PC-3 (cell line): ENCODE measurements around the gene NBR1. TPM values are rescaled to one million over a fixed set of nuclear protein-coding genes. Genes with fewer than 3 reads are reported as not detected.
A peak's percentile ranks its signal among the peaks of the same experiment; 100 is the strongest.
"Not testable (repeated sequence)": the region's sequence is repeated elsewhere in the genome, so short reads cannot be mapped to it uniquely, and the experiment has no call there.

Source experiments
- ATAC-seq: fragments of 200-7000 bp; cut with Tn5 transposase; 2 replicates; pipeline ENCODE4 v1.9.1; 2020; ENCODE audit warnings: mild to moderate bottlenecking, moderate library complexity
- BruUV-seq: library from RNA; stranded (reverse); fragments of 400-500 nt; replicated peaks from 2 replicates; lab custom pipeline; 2021; lab: Mats Ljungman, UMichigan
- CTCF ChIA-PET: fragments of 300-600 bp; sonication (Branson Sonifier 250); formaldehyde crosslinking; loops from one replicate; lab custom pipeline; 2022; ENCODE audit warnings: antibody characterized with exemption; lab: Charles Lee
- POLR2A ChIA-PET: fragments of 300-600 bp; sonication (Branson Sonifier 250); formaldehyde crosslinking; loops from one replicate; lab custom pipeline; 2022; ENCODE audit warnings: antibody characterized with exemption; ENCODE audit not compliant: unreplicated experiment; lab: Charles Lee
- DNase-seq: peaks from one replicate; pipeline ENCODE4 v3.0.0-alpha.2; 2015
- H2AFZ ChIP-seq: fragments of 300-600 bp; sonication (generic); 2 replicates; pipeline ENCODE4 v1.6.0; 2016; ENCODE audit warnings: antibody characterized with exemption, low read length
- H3F3A ChIP-seq: fragments of 300-600 bp; sonication (generic); one replicate; pipeline ENCODE4 v1.6.0; 2017; ENCODE audit warnings: antibody characterized with exemption, low read length, control low read depth, mild to moderate bottlenecking; ENCODE audit not compliant: unreplicated experiment
- H3K27ac ChIP-seq: fragments of 300-600 bp; sonication (generic); 2 replicates; pipeline ENCODE4 v1.5.1; 2016; ENCODE audit warnings: mild to moderate bottlenecking, low read length
- H3K27me3 ChIP-seq: fragments of 300-600 bp; sonication (generic); 2 replicates; pipeline ENCODE4 v1.6.1; 2016; ENCODE audit warnings: low read length, mixed read lengths
- H3K36me3 ChIP-seq: fragments of 300-600 bp; sonication (generic); 2 replicates; pipeline ENCODE4 v1.6.1; 2016; ENCODE audit warnings: low read depth, mixed run types, low read length, mixed read lengths
- H3K4me1 ChIP-seq: fragments of 300-600 bp; sonication (generic); 2 replicates; pipeline ENCODE4 v1.5.1; 2016; ENCODE audit warnings: low read length; ENCODE audit not compliant: insufficient read depth
- H3K4me2 ChIP-seq: fragments of 300-600 bp; sonication (generic); 2 replicates; pipeline ENCODE4 v1.6.0; 2016; ENCODE audit warnings: low read length
- H3K4me3 ChIP-seq: fragments of 300-600 bp; sonication (generic); 2 replicates; pipeline ENCODE4 v1.5.1; 2016; ENCODE audit warnings: mild to moderate bottlenecking, low read length, mixed read lengths
- H3K79me2 ChIP-seq: fragments of 300-600 bp; sonication (generic); 2 replicates; pipeline ENCODE4 v1.6.1; 2017; ENCODE audit warnings: low read length, mixed read lengths
- H3K9ac ChIP-seq: fragments of 300-600 bp; sonication (generic); 2 replicates; pipeline ENCODE4 v1.6.0; 2016; ENCODE audit warnings: mild to moderate bottlenecking, low read length
- H3K9me2 ChIP-seq: fragments of 300-600 bp; sonication (generic); replicated peaks from 2 replicates; pipeline ENCODE4 v1.6.1; 2016; ENCODE audit warnings: mixed run types, low read length, mixed read lengths
- H3K9me3 ChIP-seq: fragments of 300-600 bp; sonication (generic); 2 replicates; pipeline ENCODE4 v1.6.1; 2016; ENCODE audit warnings: low read length, mixed read lengths
- H4K20me1 ChIP-seq: fragments of 300-600 bp; sonication (generic); 2 replicates; pipeline ENCODE4 v1.6.1; 2016; ENCODE audit warnings: low read length, mixed read lengths
- EZH2 ChIP-seq: fragments of 300-600 bp; sonication (generic); IDR thresholded peaks from one replicate; pipeline ENCODE4 v1.6.1; 2017; ENCODE audit warnings: antibody characterized with exemption, mild to moderate bottlenecking, low read length; ENCODE audit not compliant: unreplicated experiment
- EZH2phosphoT487 ChIP-seq: fragments of 300-600 bp; sonication (generic); IDR thresholded peaks from 2 replicates; pipeline ENCODE4 v1.6.1; 2018; ENCODE audit warnings: mild to moderate bottlenecking, antibody characterized with exemption, low read length, borderline replicate concordance
- intact Hi-C: fragments of 100-400 bp; cut with micrococcal nuclease; formaldehyde crosslinking; loops from 2 replicates; pipeline ENCODE4 v1.9.0; 2023
- total RNA-seq: library from RNA; depleted of rRNA; stranded (reverse); fragments of >200 nt; gene quantifications from 2 replicates; pipeline ENCODE4 v1.2.3, GENCODE V29; 2014
- TF ChIP-seq, protein P1 (sequence below): fragments of 300-600 bp; sonication (generic); conservative IDR thresholded peaks from 2 replicates; pipeline ENCODE4 v1.5.1; 2017; ENCODE audit warnings: antibody characterized with exemption, low read depth, mild to moderate bottlenecking, low read length

NBR1 gene
- total RNA-seq, 1 experiment from 2014 or later: 30.0 TPM

DNA sequence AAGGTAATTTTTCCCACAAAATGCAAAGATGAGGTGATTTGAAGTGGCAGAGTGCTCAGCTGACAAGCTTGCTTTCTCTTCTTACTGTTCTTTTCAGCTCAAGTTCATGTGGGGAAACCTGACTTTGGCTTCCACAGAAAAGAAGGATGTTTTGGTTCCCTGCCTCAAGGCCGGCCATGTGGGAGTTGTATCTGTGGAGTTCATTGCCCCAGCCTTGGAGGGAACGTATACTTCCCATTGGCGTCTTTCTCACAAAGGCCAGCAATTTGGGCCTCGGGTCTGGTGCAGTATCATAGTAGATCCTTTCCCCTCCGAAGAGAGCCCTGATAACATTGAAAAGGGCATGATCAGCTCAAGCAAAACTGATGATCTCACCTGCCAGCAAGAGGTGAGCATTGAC lies 22.2 kb downstream of the NBR1 start:
- no peak overlapping the region for H3K9ac ChIP-seq
- H2AFZ ChIP-seq: no peak overlapping the region
- H3K9me2 ChIP-seq: no peaks in the 10 kb centered on the region
- ATAC-seq (no peak), DNase-seq (no peak)
- H3K79me2 ChIP-seq: no peaks in the 10 kb centered on the region
- H3K4me3 ChIP-seq: no peak overlapping the region
- H4K20me1 ChIP-seq: no peaks in the 10 kb centered on the region
- H3K4me2 ChIP-seq: no peak overlapping the region
- H3K4me1 ChIP-seq: no peaks in the 10 kb centered on the region
- intact Hi-C loops: no loop called here
- H3K27ac ChIP-seq: no peak overlapping the region
- POLR2A ChIA-PET: no interaction called here
- TF ChIP-seq EZH2 (no peak), EZH2phosphoT487 (no peak)
- TF ChIP-seq, protein P1, sequence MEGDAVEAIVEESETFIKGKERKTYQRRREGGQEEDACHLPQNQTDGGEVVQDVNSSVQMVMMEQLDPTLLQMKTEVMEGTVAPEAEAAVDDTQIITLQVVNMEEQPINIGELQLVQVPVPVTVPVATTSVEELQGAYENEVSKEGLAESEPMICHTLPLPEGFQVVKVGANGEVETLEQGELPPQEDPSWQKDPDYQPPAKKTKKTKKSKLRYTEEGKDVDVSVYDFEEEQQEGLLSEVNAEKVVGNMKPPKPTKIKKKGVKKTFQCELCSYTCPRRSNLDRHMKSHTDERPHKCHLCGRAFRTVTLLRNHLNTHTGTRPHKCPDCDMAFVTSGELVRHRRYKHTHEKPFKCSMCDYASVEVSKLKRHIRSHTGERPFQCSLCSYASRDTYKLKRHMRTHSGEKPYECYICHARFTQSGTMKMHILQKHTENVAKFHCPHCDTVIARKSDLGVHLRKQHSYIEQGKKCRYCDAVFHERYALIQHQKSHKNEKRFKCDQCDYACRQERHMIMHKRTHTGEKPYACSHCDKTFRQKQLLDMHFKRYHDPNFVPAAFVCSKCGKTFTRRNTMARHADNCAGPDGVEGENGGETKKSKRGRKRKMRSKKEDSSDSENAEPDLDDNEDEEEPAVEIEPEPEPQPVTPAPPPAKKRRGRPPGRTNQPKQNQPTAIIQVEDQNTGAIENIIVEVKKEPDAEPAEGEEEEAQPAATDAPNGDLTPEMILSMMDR: no peak
- CTCF ChIA-PET: no interaction called here
- no peaks in the 10 kb centered on the region for H3F3A ChIP-seq
- no peaks in the 10 kb centered on the region for H3K9me3 ChIP-seq
- no peaks in the 10 kb centered on the region for H3K27me3 ChIP-seq
- H3K36me3 ChIP-seq: peaks cover 28% of the 10 kb centered on the region
- BruUV-seq: TSS peak; percentile 11

DNA sequence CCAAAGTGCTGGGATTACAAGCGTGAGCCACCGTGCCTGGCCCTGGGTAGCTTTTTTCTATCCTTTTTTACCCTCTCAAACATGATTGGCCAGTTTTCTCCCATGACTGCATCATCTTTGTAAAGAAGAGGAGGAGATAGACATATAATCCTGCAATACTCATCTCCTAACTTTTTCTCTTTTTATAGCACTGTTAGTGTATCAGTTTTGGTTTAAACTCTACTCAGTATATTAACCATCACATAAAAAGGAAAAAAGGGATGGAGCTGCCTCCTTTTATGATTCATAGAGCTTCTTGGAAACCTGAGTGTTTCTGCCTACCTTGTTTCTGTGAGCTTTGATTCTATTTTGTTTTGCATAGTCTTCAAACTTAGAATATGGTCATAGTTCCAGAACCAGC lies 28.6 kb downstream of the NBR1 start:
- ATAC-seq (no peak), DNase-seq (no peak)
- H3K27ac ChIP-seq: no peak overlapping the region
- no peaks in the 10 kb centered on the region for H3K27me3 ChIP-seq
- H3K36me3 ChIP-seq: peaks cover 17% of the 10 kb centered on the region; the same call in 1 of the 2 replicates
- H3K9me2 ChIP-seq: no peaks in the 10 kb centered on the region
- no peak overlapping the region for H3K4me2 ChIP-seq
- H3F3A ChIP-seq: no peaks in the 10 kb centered on the region
- TF ChIP-seq EZH2phosphoT487: no peak
- TF ChIP-seq, protein P1: no peak
- TF ChIP-seq EZH2: no peak
- no peaks in the 10 kb centered on the region for H4K20me1 ChIP-seq
- no peak overlapping the region for H3K9ac ChIP-seq
- H3K4me3 ChIP-seq: no peak overlapping the region
- no peaks in the 10 kb centered on the region for H3K79me2 ChIP-seq
- ChIA-PET CTCF (interaction anchor here (1.2 kb wide), 1 partner anchor 175 kb away, joined by 3 read pairs; no protein-coding TSS in a partner anchor), POLR2A (no interaction called here)
- H3K9me3 ChIP-seq: no peaks in the 10 kb centered on the region
- no peaks in the 10 kb centered on the region for H3K4me1 ChIP-seq
- no TSS peak for BruUV-seq
- no peak overlapping the region for H2AFZ ChIP-seq
- intact Hi-C loops: no loop called here

DNA sequence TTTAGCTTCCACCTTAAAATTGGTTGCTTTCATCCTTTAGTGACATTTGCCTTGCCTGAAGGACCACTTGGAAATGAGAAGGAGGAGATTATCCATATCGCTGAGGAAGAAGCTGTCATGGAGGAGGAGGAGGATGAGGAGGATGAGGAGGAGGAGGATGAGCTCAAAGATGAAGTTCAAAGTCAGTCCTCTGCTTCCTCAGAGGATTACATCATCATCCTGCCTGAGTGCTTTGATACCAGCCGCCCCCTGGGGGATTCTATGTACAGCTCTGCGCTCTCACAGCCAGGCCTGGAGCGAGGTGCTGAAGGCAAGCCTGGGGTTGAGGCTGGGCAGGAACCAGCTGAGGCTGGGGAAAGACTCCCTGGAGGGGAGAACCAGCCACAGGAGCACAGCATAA lies 29.1 kb downstream of the NBR1 start:
- Histone ChIP-seq H3K4me3 (no peak overlapping the region), H3K4me2 (no peak overlapping the region), H3K27ac (no peak overlapping the region), H3F3A (no peaks in the 10 kb centered on the region), H3K27me3 (no peaks in the 10 kb centered on the region), H3K36me3 (peaks cover 12% of the 10 kb centered on the region; the same call in 1 of the 2 replicates), H3K9ac (no peak overlapping the region), H3K79me2 (no peaks in the 10 kb centered on the region), H2AFZ (no peak overlapping the region), H3K9me2 (no peaks in the 10 kb centered on the region), H4K20me1 (no peaks in the 10 kb centered on the region), H3K9me3 (no peaks in the 10 kb centered on the region), H3K4me1 (no peaks in the 10 kb centered on the region)
- BruUV-seq: no TSS peak
- intact Hi-C loops: no loop called here
- ChIA-PET POLR2A (no interaction called here), CTCF (interaction anchor here (1.2 kb wide), 1 partner anchor 176 kb away, joined by 3 read pairs; no protein-coding TSS in a partner anchor)
- no peak for ATAC-seq
- no peak for DNase-seq
- TF ChIP-seq EZH2: no peak
- TF ChIP-seq, protein P1: no peak
- TF ChIP-seq EZH2phosphoT487: no peak

DNA sequence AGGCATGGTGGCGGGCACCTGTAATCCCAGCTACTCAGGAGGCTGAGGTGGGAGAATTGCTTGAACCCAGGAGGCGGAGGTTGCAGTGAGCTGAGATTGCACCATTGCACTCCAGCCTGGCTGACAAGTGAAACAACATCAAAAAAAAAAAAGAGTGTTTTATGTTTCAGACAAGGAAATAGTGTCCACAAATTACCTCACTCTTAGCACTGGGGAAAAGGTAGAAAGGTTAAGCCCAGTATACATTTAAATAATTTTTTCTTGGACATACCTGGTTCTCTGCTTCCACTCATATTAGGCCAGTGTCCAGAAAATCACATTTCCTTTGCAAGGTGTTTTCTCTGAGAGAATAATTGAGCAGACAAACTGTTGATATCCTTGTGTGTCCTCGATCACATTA lies 32.0 kb downstream of the NBR1 start:
- H2AFZ ChIP-seq, BruUV-seq, H3F3A ChIP-seq, H3K27ac ChIP-seq, H3K9me3 ChIP-seq, H3K27me3 ChIP-seq, POLR2A ChIA-PET, H3K4me2 ChIP-seq, H3K9ac ChIP-seq, DNase-seq, CTCF ChIA-PET, H3K36me3 ChIP-seq, H3K4me3 ChIP-seq, ATAC-seq, intact Hi-C loops, H3K79me2 ChIP-seq, H4K20me1 ChIP-seq, H3K9me2 ChIP-seq, H3K4me1 ChIP-seq: not testable (repeated sequence)
